NCI-H2227 (cell line): ENCODE data around the gene VASH2.
"Not testable (repeated sequence)": the region's sequence is repeated elsewhere in the genome, so short reads cannot be mapped to it uniquely, and the experiment has no call there.

Experiments
- DNase-seq: peaks from one replicate; lab custom pipeline; 2025; ENCODE audit not compliant: unreplicated experiment; lab: John Stamatoyannopoulos, UW

Gene VASH2

DNA sequence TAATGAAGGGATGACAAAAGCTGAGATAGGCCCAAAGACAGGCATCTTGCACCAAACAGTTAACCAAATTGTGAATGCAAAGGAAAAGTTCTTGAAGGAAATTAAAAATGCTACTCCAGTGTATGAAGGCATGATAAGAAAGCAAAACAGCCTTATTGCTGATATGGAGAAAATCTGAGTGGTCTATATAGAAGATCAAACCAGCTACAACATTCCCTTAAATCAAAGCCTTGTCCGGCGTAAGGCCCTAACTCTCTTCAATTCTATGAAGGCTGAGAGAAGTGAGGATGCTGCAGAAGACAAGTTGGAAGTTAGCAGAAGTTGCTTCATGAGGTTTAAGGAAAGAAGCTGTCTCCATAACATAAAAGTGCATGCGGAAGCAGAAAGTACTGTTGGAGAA lies 69.7 kb downstream of the VASH2 start:
- no peak for DNase-seq

DNA sequence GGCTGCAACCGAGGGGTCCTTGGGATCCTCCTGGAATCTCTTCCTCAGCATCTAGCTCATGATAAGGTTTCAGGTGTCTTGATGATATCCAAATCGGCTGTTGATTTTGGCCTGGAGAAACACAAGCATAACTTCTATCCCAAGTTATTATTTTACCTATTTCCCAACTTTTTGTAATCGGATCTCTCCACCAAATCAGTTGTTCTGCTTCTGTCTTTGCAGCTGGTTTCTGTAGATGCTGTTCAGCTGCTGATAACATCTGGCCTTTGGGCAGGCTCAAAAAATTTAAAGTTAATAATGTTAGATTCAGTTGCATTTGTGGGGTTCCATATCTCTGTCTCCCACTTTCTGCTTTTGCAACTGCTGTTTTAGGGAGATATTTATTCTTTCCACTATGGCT lies 76.7 kb downstream of the VASH2 start:
- DNase-seq, result not testable (repeated sequence)

DNA sequence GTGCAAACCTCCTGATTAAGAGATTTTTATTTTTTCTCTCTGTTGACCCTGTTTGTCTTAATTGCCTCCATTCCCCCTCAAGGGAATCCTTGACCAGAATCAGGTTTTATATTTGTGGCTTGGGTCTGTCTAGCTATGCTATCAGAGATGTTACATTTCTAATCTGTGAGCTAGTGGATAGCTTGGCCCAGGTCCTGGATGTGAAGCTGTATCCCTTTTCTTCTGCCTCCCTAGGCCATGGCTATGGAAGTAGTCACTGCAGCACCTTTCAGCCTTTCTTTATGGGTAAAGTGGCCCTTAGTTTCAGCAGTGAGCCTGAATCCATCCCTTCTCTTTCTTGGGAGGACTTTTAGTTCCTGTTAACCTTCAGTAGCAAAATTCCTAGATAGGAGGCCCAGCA lies 82.3 kb downstream of the VASH2 start:
- no peak for DNase-seq

DNA sequence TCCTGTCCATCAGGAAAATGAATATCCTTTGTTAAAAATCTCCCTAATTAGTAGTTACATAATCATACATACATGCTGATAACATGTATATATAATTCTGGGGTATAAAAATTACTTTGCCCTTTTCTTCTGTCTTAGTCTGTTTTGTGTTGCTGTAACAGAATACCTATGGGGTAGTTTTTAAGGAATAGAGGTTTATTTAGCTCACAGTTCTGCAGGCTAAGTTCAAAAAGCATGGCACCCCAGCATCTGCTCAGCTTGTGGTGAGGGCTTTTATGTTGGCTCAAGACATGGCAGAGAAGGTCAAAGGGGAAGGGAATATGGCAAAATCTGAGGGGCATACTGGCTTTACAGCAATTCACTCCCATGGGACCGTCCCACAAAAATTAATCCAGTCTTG lies 84.4 kb downstream of the VASH2 start:
- DNase-seq, result no peak

DNA sequence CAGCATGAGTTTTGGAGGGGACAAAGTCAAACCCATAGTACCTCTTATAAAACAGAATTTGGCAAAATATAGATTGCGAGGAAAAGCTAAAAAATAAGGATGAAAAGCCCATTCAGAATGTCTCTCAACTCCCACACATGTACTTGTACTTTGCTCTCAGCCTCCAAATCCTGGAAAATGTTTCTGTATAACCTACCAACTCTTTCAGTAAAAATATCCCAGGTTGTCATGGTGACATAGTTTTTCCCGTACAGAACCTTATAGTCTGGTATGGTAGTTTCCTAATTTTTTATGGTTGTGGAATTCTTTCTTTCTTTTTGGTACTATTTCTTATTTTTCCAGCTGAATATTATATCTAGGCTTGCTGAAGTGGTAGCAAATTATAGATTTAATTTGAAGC lies 85.2 kb downstream of the VASH2 start:
- no peak for DNase-seq
